Suprapubic skin (tissue), 4 donors: ENCODE data around the gene CNNM2. TPM values are rescaled to one million over a fixed set of nuclear protein-coding genes. Genes with fewer than 3 reads are reported as not detected.

Experiments used
- DNase-seq, 2 donors: peaks; one replicate each; pipeline ENCODE4 v3.0.0-alpha.2; 2019; ENCODE audit warnings: low spot score in 2 of 2
- H3K27ac ChIP-seq: fragments of 200-600 bp; sonication (generic); one replicate; pipeline ENCODE4 v1.5.1; 2019
- H3K27me3 ChIP-seq: fragments of 200-600 bp; sonication (generic); one replicate; pipeline ENCODE4 v1.5.1; 2019
- H3K36me3 ChIP-seq: fragments of 200-600 bp; sonication (generic); one replicate; pipeline ENCODE4 v1.5.1; 2019
- H3K4me1 ChIP-seq: fragments of 200-600 bp; sonication (generic); one replicate; pipeline ENCODE4 v1.5.1; 2019
- H3K4me3 ChIP-seq: fragments of 200-600 bp; sonication (generic); one replicate; pipeline ENCODE4 v1.5.1; 2019; ENCODE audit warnings: mild to moderate bottlenecking
- H3K9me3 ChIP-seq: fragments of 200-600 bp; sonication (generic); one replicate; pipeline ENCODE4 v1.5.1; 2019
- CTCF ChIP-seq, 2 donors: fragments of 200-600 bp in 1 of 2; fragments of 450-650 bp in 1 of 2; sonication (generic) in 1 of 2; IDR thresholded peaks; one replicate each; pipeline ENCODE4 v1.5.1; 2016 to 2019; ENCODE audit warnings: antibody characterized with exemption in 2 of 2, mild to moderate bottlenecking in 1 of 2, moderate library complexity in 1 of 2
- EP300 ChIP-seq: sonication (generic); formaldehyde crosslinking; IDR thresholded peaks from one replicate; pipeline ENCODE4 v1.6.1; 2017; ENCODE audit warnings: antibody characterized with exemption
- POLR2A ChIP-seq, 2 donors: fragments of 450-650 bp; IDR thresholded peaks; one replicate each; pipeline ENCODE4 v1.6.1; 2017; ENCODE audit warnings: antibody characterized with exemption in 2 of 2, mild to moderate bottlenecking in 2 of 2, moderate library complexity in 2 of 2
- POLR2AphosphoS5 ChIP-seq, 3 donors: sonication (generic); formaldehyde crosslinking; IDR thresholded peaks; one replicate each; pipeline ENCODE4 v1.6.1; 2017; ENCODE audit warnings: antibody characterized with exemption in 3 of 3
- WGBS: methylation state at CpG from one replicate; pipeline ENCODE4 v1.1.5; 2018; 5-methylcytosine and 5-hydroxymethylcytosine counted together
- total RNA-seq, 4 donors: library from RNA; depleted of rRNA; stranded (reverse); fragments of >200 nt; gene quantifications; one replicate each; pipeline ENCODE4 v1.1.0, GENCODE V29; 2016

Gene CNNM2
- total RNA-seq, 4 donors from 2014 or later, result 8.7 to 16.9 (median 12.9) TPM

GRCh38 chr10:102935939-102936605 lies 18.0 kb downstream of the CNNM2 start:
- Histone ChIP-seq H3K36me3 (no peaks in the 10 kb centered on the region), H3K27me3 (no peaks in the 10 kb centered on the region), H3K9me3 (no peaks in the 10 kb centered on the region), H3K4me1 (no peaks in the 10 kb centered on the region), H3K27ac (no peak overlapping the region), H3K4me3 (no peak overlapping the region)
- no peak for DNase-seq
- TF ChIP-seq EP300 (no peak), POLR2AphosphoS5 (IDR thresholded peaks at IDR 0.05) (no peak), CTCF (IDR thresholded peaks at IDR 0.05) (no peak), POLR2A (IDR thresholded peaks at IDR 0.05) (no peak)
- 86% methylated on average over 3 of the region's 3 CpGs for WGBS

- H3K9me3 ChIP-seq, result no peaks in the 10 kb centered on the region
- no peak overlapping the region for H3K4me3 ChIP-seq
- 97% methylated on average over 3 of the region's 3 CpGs for WGBS
- no peak for DNase-seq
- no peaks in the 10 kb centered on the region for H3K27me3 ChIP-seq
- H3K4me1 ChIP-seq, result no peaks in the 10 kb centered on the region
- TF ChIP-seq CTCF (IDR thresholded peaks at IDR 0.05) (no peak), EP300 (no peak), POLR2AphosphoS5 (IDR thresholded peaks at IDR 0.05) (no peak), POLR2A (IDR thresholded peaks at IDR 0.05) (no peak)
- no peak overlapping the region for H3K27ac ChIP-seq
- H3K36me3 ChIP-seq, result no peaks in the 10 kb centered on the region
These were observed 23.3 kb downstream of the CNNM2 start for GRCh38 chr10:102941401-102941800.

- WGBS, result 95% methylated on average over 3 of the region's 3 CpGs
- no peaks in the 10 kb centered on the region for H3K36me3 ChIP-seq
- no peaks in the 10 kb centered on the region for H3K27me3 ChIP-seq
- no peaks in the 10 kb centered on the region for H3K9me3 ChIP-seq
- TF ChIP-seq EP300 (no peak), POLR2AphosphoS5 (IDR thresholded peaks at IDR 0.05) (no peak), CTCF (IDR thresholded peaks at IDR 0.05) (no peak), POLR2A (IDR thresholded peaks at IDR 0.05) (no peak)
- no peak overlapping the region for H3K4me3 ChIP-seq
- no peaks in the 10 kb centered on the region for H3K4me1 ChIP-seq
- no peak for DNase-seq
- H3K27ac ChIP-seq, result no peak overlapping the region
These were observed 27.4 kb downstream of the CNNM2 start for GRCh38 chr10:102945449-102945848.

- TF ChIP-seq EP300 (no peak), CTCF (IDR thresholded peaks at IDR 0.05) (no peak), POLR2A (IDR thresholded peaks at IDR 0.05) (no peak), POLR2AphosphoS5 (IDR thresholded peaks at IDR 0.05) (no peak)
- Histone ChIP-seq H3K4me1 (no peaks in the 10 kb centered on the region), H3K36me3 (no peaks in the 10 kb centered on the region), H3K27me3 (no peaks in the 10 kb centered on the region), H3K4me3 (no peak overlapping the region), H3K9me3 (no peaks in the 10 kb centered on the region), H3K27ac (no peak overlapping the region)
- whole genome bisulfite sequencing, result 94% methylated on average over 2 of the region's 2 CpGs
- DNase-seq, result no peak
These were observed 27.9 kb downstream of the CNNM2 start for GRCh38 chr10:102945962-102946361.

- no peak overlapping the region for H3K27ac ChIP-seq
- DNase-seq, result no peak
- H3K9me3 ChIP-seq, result no peaks in the 10 kb centered on the region
- TF ChIP-seq POLR2AphosphoS5 (IDR thresholded peaks at IDR 0.05) (no peak), EP300 (no peak), POLR2A (IDR thresholded peaks at IDR 0.05) (no peak), CTCF (IDR thresholded peaks at IDR 0.05) (no peak)
- no peak overlapping the region for H3K4me3 ChIP-seq
- 84% methylated on average over 2 of the region's 2 CpGs for WGBS
- no peaks in the 10 kb centered on the region for H3K4me1 ChIP-seq
- H3K27me3 ChIP-seq, result no peaks in the 10 kb centered on the region
- no peaks in the 10 kb centered on the region for H3K36me3 ChIP-seq
These were observed 28.9 kb downstream of the CNNM2 start for GRCh38 chr10:102946992-102947391.
